GM19099 (cell line): Measurements from ENCODE around the gene CNOT3.

ENCODE experiments used
- POLR2A ChIP-seq: IDR thresholded peaks from 3 replicates; pipeline ENCODE4 v1.6.1; 2011; ENCODE audit warnings: low read depth; ENCODE audit not compliant: insufficient read length; ENCODE audit errors: extremely low read depth

Gene CNOT3

GRCh38 chr19:54154603-54155345 lies 17.2 kb downstream of the CNOT3 start:
- no peak for TF ChIP-seq POLR2A

GRCh38 chr19:54155694-54156093 lies 18.1 kb downstream of the CNOT3 start:
- TF ChIP-seq POLR2A = no peak

- no peak for TF ChIP-seq POLR2A
Measured at GRCh38 chr19:54156490-54156889, 18.9 kb downstream of the CNOT3 start.

- TF ChIP-seq POLR2A = no peak
Measured at GRCh38 chr19:54156953-54157352, 19.4 kb downstream of the CNOT3 start.

GRCh38 chr19:54158812-54159351 lies 21.3 kb downstream of the CNOT3 start:
- no peak for TF ChIP-seq POLR2A

- TF ChIP-seq POLR2A = peak; percentile 88
Measured at GRCh38 chr19:54159352-54160181, 22.0 kb downstream of the CNOT3 start, which contains the start of gene LENG1. TSS of gene LENG1 (minus strand) at chr19:54159721. CDS start at chr19:54159695, 26 bp downstream.

- TF ChIP-seq POLR2A = no peak
Measured at GRCh38 chr19:54160182-54160811, 22.7 kb downstream of the CNOT3 start.

GRCh38 chr19:54160854-54161253 lies 23.3 kb downstream of the CNOT3 start:
- no peak for TF ChIP-seq POLR2A

- no peak for TF ChIP-seq POLR2A
Measured at GRCh38 chr19:54162241-54162805, 24.8 kb downstream of the CNOT3 start.

- TF ChIP-seq POLR2A = no peak
Measured at GRCh38 chr19:54162884-54163283, 25.3 kb downstream of the CNOT3 start.

- TF ChIP-seq POLR2A = no peak
Measured at GRCh38 chr19:54164369-54165068, 27.0 kb downstream of the CNOT3 start.

GRCh38 chr19:54165222-54165621 lies 27.7 kb downstream of the CNOT3 start:
- TF ChIP-seq POLR2A = no peak

GRCh38 chr19:54168174-54168917 lies 30.8 kb downstream of the CNOT3 start:
- TF ChIP-seq POLR2A = no peak

GRCh38 chr19:54169149-54169740 lies 31.7 kb downstream of the CNOT3 start:
- no peak for TF ChIP-seq POLR2A
